Epithelial cell of proximal tubule (primary cell): ENCODE measurements around the gene ADCY5. TPM values are rescaled to one million over a fixed set of nuclear protein-coding genes. Genes with fewer than 3 reads are reported as not detected.

ENCODE experiments used
- DNase-seq: peaks from one replicate; pipeline ENCODE4 v3.0.0-alpha.2; 2011; ENCODE audit warnings: low read depth
- H3K4me3 ChIP-seq: 2 replicates; pipeline ENCODE4 v1.5.1; 2011; ENCODE audit warnings: low read depth, mild to moderate bottlenecking, low read length
- CTCF ChIP-seq: conservative IDR thresholded peaks from 2 replicates; pipeline ENCODE4 v1.5.1; 2012; ENCODE audit warnings: low read depth, mild to moderate bottlenecking, low read length
- total RNA-seq: library from RNA; depleted of rRNA; stranded (reverse); fragments of >200 nt; gene quantifications from 2 replicates; pipeline ENCODE4 v1.2.3, GENCODE V29; 2015

The ADCY5 gene
- total RNA-seq, 1 donor from 2014 or later, result 2.7 TPM

GRCh38 chr3:123375014-123375940 is 73.6 kb downstream of the ADCY5 start:
- peak; percentile 23 for TF ChIP-seq CTCF
- no peak overlapping the region for H3K4me3 ChIP-seq
- DNase-seq, result no peak

- no peak for TF ChIP-seq CTCF
- DNase-seq, result no peak
- no peak overlapping the region for H3K4me3 ChIP-seq
These were observed 74.9 kb downstream of the ADCY5 start for GRCh38 chr3:123374016-123374415.

- DNase-seq, result no peak
- TF ChIP-seq CTCF, result no peak
- H3K4me3 ChIP-seq, result no peak overlapping the region
These were observed 75.4 kb downstream of the ADCY5 start for GRCh38 chr3:123373474-123373987.

GRCh38 chr3:123372686-123373473 is 76.0 kb downstream of the ADCY5 start:
- DNase-seq, result no peak
- TF ChIP-seq CTCF, result no peak
- H3K4me3 ChIP-seq, result no peak overlapping the region

- no peak overlapping the region for H3K4me3 ChIP-seq
- TF ChIP-seq CTCF, result no peak
- DNase-seq, result no peak
These were observed 76.8 kb downstream of the ADCY5 start for GRCh38 chr3:123371859-123372685.

GRCh38 chr3:123371426-123371825 is 77.5 kb downstream of the ADCY5 start:
- DNase-seq, result no peak
- TF ChIP-seq CTCF, result no peak
- H3K4me3 ChIP-seq, result no peak overlapping the region
